Measurements from ENCODE around the gene NOC3L.
"Not testable (repeated sequence)": the region's sequence is repeated elsewhere in the genome, so short reads cannot be mapped to it uniquely, and the experiment has no call there.

NOC3L gene

DNA sequence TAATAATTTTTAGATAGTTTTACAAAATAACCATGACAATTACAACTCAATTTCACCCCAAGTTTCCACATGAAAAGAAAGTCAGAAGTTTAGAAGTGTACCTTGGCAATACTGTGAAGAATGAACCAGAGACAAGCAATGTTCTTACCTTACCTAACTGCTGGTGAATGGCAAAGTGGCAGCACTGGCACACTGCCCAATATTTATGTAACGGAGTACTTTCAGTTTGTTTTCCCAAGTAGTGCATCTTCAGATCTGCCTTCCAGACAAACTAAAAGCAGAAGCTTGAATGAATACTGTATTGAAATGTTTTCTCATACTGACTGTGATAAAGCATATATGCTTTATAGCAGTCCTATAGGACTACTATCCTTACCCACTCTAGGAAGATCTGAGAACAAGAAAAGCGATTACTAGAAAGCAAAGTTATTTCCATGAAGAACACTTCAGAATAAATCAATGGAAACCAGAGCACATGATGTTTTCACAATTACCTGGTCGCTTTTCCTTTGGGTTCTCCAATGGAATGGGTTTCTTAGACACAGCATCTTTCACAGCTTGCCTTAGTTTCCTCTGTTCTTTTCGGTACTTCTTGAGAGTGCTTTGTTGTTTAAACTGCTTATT, 1.5 kb downstream of the NOC3L start:
- DNase-seq (ENCODE audit: low read depth), result no peak

- peak; percentile 66 for DNase-seq (ENCODE audit: low read depth)
These were observed 4.3 kb downstream of the NOC3L start for GRCh38 chr10:94358480-94358879.

- no peak for DNase-seq (ENCODE audit: low read depth)
These were observed 5.5 kb downstream of the NOC3L start for GRCh38 chr10:94357193-94357592.

- no peak for DNase-seq (ENCODE audit: low read depth)
These were observed 6.9 kb downstream of the NOC3L start for GRCh38 chr10:94355841-94356240.

DNA sequence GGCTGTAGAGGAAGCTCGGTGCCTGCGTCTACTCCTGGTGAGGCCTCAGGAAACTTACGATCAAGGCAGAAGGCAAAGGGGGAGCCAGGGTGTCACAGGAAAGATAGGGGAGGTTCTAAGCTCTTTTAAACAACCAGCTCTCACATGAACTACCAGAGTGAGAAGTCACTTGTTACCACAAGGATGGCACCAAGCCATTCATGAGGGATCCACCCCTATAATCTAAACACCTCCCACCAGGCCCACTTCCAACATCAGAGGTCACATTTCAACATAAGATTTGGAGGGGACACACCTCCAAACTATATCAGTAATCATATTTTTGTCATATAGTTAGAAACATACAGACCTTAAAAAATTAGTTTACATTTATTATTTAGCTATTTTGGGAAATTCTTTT, 9.4 kb downstream of the NOC3L start:
- DNase-seq (ENCODE audit: low read depth), result no peak

DNA sequence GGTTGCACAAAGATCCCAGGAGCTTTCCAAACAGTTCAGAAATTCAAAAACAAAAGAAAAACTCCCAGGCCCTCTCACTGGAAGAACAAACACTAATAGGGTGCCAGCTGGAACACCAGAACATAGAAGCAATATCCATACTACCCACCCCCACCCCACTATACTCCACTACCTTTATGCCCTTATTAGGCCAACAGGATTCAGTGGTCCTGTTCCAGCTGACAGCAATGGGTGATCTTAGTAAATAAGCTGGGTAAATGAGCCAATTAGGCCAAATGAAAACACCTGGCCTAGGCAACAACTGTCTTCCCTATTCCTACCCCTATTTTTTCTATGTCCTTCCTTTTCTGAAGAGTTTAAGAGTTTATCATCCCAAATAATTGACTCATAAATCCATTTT, 11.7 kb downstream of the NOC3L start:
- no peak for DNase-seq (ENCODE audit: low read depth)

- not testable (repeated sequence) for DNase-seq (ENCODE audit: low read depth)
These were observed 12.2 kb downstream of the NOC3L start for GRCh38 chr10:94350500-94350899.

DNA sequence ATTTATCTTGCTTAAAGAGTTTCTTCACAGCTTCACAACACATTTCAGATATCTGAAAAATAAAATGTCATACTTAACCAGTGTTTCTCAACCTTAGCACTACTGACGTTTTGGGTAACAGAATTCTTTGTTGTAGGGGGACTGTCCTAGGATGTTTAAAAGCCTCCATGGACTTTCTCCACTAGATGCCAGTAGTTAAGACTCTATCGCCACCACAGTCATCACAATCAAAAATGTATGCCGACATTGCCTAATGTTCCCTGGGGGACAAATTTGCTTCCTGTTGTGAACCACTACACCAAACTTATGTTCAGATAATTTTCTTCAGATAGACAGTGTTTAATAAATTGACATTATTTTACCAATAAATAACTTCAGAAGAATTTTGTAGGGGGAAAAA, 13.4 kb downstream of the NOC3L start:
- no peak for DNase-seq (ENCODE audit: low read depth)

DNA sequence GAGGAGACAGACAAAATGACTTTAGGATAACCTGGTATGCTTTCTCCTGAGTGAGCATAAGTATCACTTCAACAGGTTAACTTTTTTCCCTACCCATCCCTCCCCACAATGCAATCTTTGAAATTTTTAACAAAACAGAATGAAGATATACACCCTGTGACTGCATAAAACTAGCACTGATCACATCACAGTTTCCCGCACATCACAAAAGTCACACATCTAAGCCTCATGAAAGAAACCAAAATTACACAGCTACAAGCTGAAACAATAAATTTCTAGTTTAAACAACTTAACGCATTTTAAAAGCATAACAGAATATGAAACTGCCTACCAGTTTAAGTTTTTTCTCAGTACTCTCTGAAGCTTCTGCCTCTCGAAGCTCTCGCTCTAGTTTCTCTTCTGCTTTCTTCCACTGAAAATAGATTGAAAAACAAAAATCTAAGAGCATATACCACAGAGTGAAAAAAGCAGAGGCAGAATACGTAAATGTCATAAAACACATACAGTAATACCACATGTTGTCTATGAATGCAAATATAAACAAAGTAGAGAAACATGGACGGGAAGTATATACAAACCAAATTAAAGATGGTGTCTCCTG, 18.1 kb downstream of the NOC3L start:
- DNase-seq (ENCODE audit: low read depth), result no peak

DNA sequence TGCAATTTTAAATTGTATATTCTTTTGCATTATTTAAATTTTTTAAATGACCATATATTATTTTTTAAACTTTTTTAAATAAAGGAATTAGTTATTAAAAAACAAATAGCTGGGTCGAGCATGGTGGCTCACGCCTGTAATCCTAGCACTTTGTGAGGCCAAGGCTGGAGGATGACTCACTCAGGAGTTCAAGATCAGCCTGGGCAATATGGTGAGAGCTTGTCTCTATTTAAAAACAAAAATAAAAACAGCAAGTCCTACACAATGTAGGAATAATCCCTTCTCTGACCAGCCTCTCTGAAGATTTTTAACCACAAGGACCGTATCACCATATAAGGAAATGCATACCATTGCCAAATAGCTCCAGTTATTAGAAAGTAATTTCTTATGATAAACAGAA, 19.6 kb downstream of the NOC3L start:
- no peak for DNase-seq (ENCODE audit: low read depth)

DNA sequence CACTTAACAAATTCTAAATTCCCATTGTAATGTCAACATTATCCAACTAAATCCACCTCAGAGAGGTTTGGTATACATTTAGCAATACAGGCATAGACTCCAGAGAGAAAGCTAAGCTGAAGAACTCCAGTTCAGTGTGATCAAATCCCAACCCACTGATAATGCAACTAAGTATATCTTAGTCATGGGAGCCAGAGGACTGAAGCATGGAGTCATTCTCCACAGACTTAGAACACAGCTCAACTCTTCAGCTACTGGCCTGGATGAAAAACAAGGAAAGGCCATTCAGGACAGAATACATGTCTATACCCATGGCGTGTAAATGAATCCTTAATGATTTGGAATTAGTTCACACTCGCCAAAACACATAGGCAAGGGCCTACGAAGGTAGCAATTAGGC, 27.9 kb downstream of the NOC3L start:
- DNase-seq (ENCODE audit: low read depth), result no peak

GRCh38 chr10:94333051-94333450, 29.7 kb downstream of the NOC3L start:
- DNase-seq (ENCODE audit: low read depth), result no peak

GRCh38 chr10:94328613-94329012, 34.1 kb downstream of the NOC3L start:
- no peak for DNase-seq (ENCODE audit: low read depth)

DNA sequence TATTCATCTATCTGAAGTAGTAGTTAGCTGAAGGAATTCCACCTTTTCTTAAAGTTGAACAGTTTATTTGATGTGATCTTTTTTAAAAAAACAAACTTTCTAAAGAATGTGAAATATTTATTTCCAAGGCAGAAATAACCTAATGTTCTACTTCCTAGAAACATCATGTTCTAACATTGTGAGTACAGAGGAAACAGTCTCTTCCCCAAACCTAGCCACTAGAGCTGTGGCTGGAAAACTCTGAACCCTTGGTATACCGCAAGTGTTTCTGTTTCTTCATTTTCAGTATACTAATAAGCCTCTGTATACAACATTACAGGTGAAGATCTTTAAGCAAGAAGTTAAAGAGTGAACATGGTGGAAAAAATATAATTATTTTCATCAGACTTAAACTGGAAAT, 35.1 kb downstream of the NOC3L start:
- DNase-seq (ENCODE audit: low read depth), result no peak

- DNase-seq (ENCODE audit: low read depth), result no peak
These were observed 38.0 kb downstream of the NOC3L start for GRCh38 chr10:94324609-94325233.

DNA sequence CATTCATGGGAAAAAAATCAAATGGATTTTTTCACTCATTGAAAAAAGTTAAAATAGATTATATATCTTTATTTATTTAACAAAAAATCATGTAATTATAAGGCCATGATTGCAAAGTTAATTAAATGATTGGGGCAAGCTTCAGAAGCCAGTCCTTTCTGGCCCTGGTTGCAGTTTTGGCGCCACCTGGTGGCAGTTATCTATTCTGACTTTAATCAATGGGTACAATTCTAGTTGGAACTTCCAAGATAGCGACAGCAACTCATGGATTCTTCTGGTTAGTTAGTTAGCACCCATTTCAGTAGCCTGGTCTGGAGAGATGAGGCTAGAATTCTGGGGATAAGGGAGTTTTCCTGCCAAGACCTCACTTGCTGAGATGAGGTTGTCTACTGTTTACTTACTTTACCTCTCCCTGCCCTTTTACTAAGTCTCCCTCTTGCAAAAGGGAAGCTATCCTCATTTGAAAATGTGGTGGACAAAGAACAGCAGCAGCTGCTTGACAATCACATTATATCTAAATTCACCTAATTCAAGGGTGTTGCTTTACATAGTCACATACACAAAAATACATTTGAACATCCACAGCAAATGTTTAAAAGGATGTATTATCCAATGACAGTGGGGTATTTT, 42.3 kb downstream of the NOC3L start:
- DNase-seq (ENCODE audit: low read depth), result no peak

- no peak for DNase-seq (ENCODE audit: low read depth)
These were observed 46.2 kb downstream of the NOC3L start for GRCh38 chr10:94316560-94316959.

DNA sequence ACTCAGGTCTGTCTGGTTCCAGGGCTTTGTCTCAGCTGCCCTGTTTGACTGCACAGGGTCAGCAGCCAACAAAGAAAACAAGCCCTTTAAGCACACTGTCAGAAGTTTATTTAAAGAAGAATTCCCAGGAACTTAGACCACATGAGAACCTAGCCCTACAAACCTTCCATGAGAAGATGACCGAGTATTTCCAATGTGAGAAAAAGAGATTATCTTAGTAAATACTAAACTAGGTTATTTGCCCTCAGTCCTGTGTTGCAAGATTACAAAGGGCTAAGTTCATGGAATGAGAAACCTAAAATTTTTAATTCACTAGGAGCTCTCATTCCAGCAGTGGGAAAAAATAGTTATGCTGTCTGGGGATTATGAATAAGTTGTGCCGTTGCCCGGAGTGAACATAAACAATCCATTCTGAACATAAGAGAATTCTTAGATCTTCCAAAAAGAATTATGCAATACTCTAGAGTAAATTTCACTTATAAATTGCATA, 46.7 kb downstream of the NOC3L start:
- no peak for DNase-seq (ENCODE audit: low read depth)

DNA sequence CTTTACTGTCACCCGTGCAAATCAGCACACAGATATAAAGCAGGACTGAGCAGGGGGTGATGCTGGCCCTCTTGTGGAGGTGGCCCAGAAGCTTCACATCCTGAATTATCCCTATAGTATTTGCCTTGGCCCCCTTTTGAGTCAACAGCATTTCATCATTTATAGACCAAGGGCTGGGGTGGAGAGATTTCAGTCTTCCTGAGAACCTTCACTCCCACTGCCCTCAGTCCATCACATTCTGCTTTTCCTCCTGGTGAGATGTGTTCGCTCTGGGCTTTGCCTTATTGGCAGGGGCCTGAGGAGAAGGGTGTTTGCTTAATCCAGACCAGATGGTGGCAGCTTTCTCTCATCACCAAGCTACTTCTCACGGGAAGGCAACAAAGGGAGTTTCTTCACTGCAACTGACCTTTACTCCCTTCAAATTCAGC, 47.7 kb downstream of the NOC3L start:
- no peak for DNase-seq (ENCODE audit: low read depth)

DNA sequence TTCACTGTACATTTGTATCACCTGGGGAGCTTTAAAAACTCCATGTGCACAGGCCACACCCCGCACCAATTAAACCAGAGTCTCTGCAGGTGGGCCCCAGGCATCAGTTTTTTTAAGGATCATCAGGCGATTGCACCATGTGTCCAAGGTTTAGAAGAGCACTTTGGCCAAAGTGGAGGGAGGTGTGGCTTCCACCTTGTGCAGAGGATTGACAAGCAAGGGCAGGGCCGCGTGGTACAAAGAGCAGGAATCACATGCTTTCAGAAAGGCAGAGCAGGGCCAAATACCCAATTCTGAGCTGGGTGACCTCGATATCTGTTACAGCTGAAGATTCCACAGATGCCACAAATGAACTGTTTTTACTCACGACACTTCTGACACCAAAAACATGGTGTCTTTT, 52.4 kb downstream of the NOC3L start:
- no peak for DNase-seq (ENCODE audit: low read depth)

GRCh38 chr10:94308866-94309265, 53.9 kb downstream of the NOC3L start:
- DNase-seq (ENCODE audit: low read depth), result no peak

DNA sequence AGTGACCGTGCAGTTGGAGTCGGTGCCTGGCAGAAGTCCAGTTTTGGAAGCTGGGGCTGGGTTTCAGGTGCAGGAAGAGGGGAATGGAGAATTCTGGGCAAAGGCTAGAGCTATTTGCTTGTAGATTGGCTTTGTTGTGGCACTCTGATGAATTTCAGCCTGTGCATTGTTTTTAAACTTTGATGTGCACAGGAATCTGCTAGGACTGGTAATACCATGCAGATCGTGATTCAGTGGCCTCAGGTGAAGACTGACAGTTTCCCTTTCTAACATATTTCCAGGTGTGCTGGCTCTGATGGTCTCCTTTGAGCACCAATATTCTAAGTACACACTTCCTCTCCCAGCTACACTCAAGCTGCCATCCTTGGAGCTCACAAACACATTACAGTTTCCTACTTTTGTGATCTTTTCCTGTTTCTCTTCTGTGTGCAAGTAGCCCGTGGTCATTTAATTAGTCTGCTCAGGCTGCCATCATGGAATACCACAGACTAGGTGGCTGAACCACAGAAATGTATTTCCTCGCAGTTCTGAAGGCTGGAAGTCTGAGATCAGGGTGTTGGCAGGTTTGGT, 55.6 kb downstream of the NOC3L start:
- no peak for DNase-seq (ENCODE audit: low read depth)

GRCh38 chr10:94303929-94304328, 58.8 kb downstream of the NOC3L start:
- DNase-seq (ENCODE audit: low read depth), result no peak
